Measurements from ENCODE around the gene EHD4.

EHD4 gene

GRCh38 chr15:41941644-41942415 is 30.5 kb downstream of the EHD4 start:
- no peak for FAIRE-seq
- DNase-seq (ENCODE audit: extremely low spot score, insufficient read length, low read depth) = no peak

- FAIRE-seq (no peak), DNase-seq (ENCODE audit: extremely low spot score, insufficient read length, low read depth) (no peak)
Observed at GRCh38 chr15:41940441-41940857, 31.9 kb downstream of the EHD4 start.

- no peak for DNase-seq (ENCODE audit: extremely low spot score, insufficient read length, low read depth)
- FAIRE-seq = no peak
Observed at GRCh38 chr15:41939986-41940385, 32.4 kb downstream of the EHD4 start.

- no peak for DNase-seq (ENCODE audit: extremely low spot score, insufficient read length, low read depth)
- no peak for FAIRE-seq
Observed at GRCh38 chr15:41937568-41937923, 34.8 kb downstream of the EHD4 start.

GRCh38 chr15:41936649-41937567 is 35.4 kb downstream of the EHD4 start:
- DNase-seq (ENCODE audit: extremely low spot score, insufficient read length, low read depth) = no peak
- FAIRE-seq = no peak

GRCh38 chr15:41936155-41936554 is 36.2 kb downstream of the EHD4 start:
- FAIRE-seq (no peak), DNase-seq (ENCODE audit: extremely low spot score, insufficient read length, low read depth) (no peak)

GRCh38 chr15:41935566-41936020 is 36.8 kb downstream of the EHD4 start:
- peak; percentile 73 for FAIRE-seq
- DNase-seq (ENCODE audit: extremely low spot score, insufficient read length, low read depth) = no peak

GRCh38 chr15:41934843-41935242 is 37.5 kb downstream of the EHD4 start:
- FAIRE-seq = peak; percentile 61
- DNase-seq (ENCODE audit: extremely low spot score, insufficient read length, low read depth) = no peak

GRCh38 chr15:41933771-41934170 is 38.6 kb downstream of the EHD4 start:
- FAIRE-seq = no peak
- no peak for DNase-seq (ENCODE audit: extremely low spot score, insufficient read length, low read depth)

GRCh38 chr15:41933326-41933725 is 39.0 kb downstream of the EHD4 start:
- no peak for FAIRE-seq
- DNase-seq (ENCODE audit: extremely low spot score, insufficient read length, low read depth) = no peak

GRCh38 chr15:41932511-41933289 is 39.7 kb downstream of the EHD4 start:
- no peak for FAIRE-seq

GRCh38 chr15:41932101-41932500 is 40.3 kb downstream of the EHD4 start:
- no peak for DNase-seq (ENCODE audit: extremely low spot score, insufficient read length, low read depth)
- FAIRE-seq = no peak

More at GRCh38 chr15:41932511-41933289, 39.7 kb downstream of the EHD4 start:
- DNase-seq (ENCODE audit: extremely low spot score, insufficient read length, low read depth) = no peak

GRCh38 chr15:41930867-41931222 is 41.5 kb downstream of the EHD4 start:
- FAIRE-seq (no peak), DNase-seq (ENCODE audit: extremely low spot score, insufficient read length, low read depth) (no peak)

GRCh38 chr15:41930221-41930866 is 42.0 kb downstream of the EHD4 start:
- peak; percentile 50 for FAIRE-seq
- DNase-seq (ENCODE audit: extremely low spot score, insufficient read length, low read depth) = no peak

GRCh38 chr15:41928637-41929620 is 43.4 kb downstream of the EHD4 start:
- peak; percentile 91 for FAIRE-seq
- DNase-seq (ENCODE audit: extremely low spot score, insufficient read length, low read depth) = peak; percentile 54

- DNase-seq (ENCODE audit: extremely low spot score, insufficient read length, low read depth) = no peak
- FAIRE-seq = peak; percentile 56
Observed at GRCh38 chr15:41928100-41928499, 44.3 kb downstream of the EHD4 start.

- DNase-seq (ENCODE audit: extremely low spot score, insufficient read length, low read depth) = no peak
- peak; percentile 44 for FAIRE-seq
Observed at GRCh38 chr15:41927536-41927935, 44.8 kb downstream of the EHD4 start.

GRCh38 chr15:41926185-41927056 is 45.9 kb downstream of the EHD4 start:
- no peak for DNase-seq (ENCODE audit: extremely low spot score, insufficient read length, low read depth)
- no peak for FAIRE-seq
